GM19468 (cell line): ENCODE measurements around the gene PPARA.

ENCODE experiments used
- ATAC-seq: cut with Tn5 transposase; IDR thresholded peaks from one replicate; pipeline ENCODE4 v1.9.1; 2021; ENCODE audit warnings: mild to moderate bottlenecking, moderate library complexity, moderate number of reproducible peaks; ENCODE audit not compliant: unreplicated experiment; ENCODE audit errors: extremely low read depth

Gene PPARA

GRCh38 chr22:46286006-46286405 lies 135.7 kb downstream of the PPARA start:
- no peak for ATAC-seq

- no peak for ATAC-seq
These were observed 136.9 kb downstream of the PPARA start for GRCh38 chr22:46286941-46287872.

- peak; percentile 67 for ATAC-seq
These were observed 137.8 kb downstream of the PPARA start for GRCh38 chr22:46287873-46288751.

GRCh38 chr22:46288846-46289243 lies 138.5 kb downstream of the PPARA start:
- no peak for ATAC-seq

- no peak for ATAC-seq
These were observed 139.0 kb downstream of the PPARA start for GRCh38 chr22:46289244-46289891.

GRCh38 chr22:46290121-46290842 lies 140.0 kb downstream of the PPARA start:
- no peak for ATAC-seq

- ATAC-seq: no peak
These were observed 140.8 kb downstream of the PPARA start for GRCh38 chr22:46290843-46291785.

- ATAC-seq: no peak
These were observed 141.8 kb downstream of the PPARA start for GRCh38 chr22:46292173-46292572.

GRCh38 chr22:46292732-46293131 lies 142.4 kb downstream of the PPARA start:
- no peak for ATAC-seq
